ENCODE results near the gene ICA1. TPM values are rescaled to one million over a fixed set of nuclear protein-coding genes. Genes with fewer than 3 reads are reported as not detected.

The ICA1 gene
- total RNA-seq, 1 experiment from 2014 or later, result 15.6 TPM

DNA sequence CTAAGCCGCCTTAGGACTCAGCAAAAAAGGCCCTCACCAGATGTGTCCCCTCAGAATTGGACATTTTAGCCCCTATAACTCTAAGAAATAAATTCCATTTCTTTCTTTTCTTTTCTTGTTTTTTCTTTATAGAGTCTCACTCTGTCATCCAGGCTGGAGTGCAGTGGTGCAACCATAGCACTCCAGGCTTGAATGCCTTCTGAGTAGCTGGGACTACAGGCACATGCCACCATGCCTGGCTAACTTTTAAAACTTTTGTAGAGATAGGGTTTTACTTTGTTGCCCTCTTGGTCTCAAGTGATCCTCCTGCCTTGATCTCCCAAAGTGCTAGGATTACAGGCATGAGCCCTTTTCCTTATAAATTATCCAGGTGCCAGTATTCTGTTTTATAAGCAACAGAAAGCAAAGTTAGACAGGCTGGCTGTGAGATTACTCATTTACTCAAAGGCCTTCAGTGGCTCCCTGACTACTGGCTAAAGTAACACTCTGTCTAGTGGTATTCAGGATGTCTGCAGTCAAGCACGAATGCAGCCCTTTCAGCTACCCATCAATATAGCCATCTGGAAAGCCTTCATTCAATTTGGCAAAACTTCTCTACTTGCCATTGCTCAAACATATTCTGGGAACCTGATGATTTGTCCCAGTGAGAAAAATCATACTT lies 128.6 kb downstream of the ICA1 start:
- DNase-seq (ENCODE audit: low spot score), result no peak

DNA sequence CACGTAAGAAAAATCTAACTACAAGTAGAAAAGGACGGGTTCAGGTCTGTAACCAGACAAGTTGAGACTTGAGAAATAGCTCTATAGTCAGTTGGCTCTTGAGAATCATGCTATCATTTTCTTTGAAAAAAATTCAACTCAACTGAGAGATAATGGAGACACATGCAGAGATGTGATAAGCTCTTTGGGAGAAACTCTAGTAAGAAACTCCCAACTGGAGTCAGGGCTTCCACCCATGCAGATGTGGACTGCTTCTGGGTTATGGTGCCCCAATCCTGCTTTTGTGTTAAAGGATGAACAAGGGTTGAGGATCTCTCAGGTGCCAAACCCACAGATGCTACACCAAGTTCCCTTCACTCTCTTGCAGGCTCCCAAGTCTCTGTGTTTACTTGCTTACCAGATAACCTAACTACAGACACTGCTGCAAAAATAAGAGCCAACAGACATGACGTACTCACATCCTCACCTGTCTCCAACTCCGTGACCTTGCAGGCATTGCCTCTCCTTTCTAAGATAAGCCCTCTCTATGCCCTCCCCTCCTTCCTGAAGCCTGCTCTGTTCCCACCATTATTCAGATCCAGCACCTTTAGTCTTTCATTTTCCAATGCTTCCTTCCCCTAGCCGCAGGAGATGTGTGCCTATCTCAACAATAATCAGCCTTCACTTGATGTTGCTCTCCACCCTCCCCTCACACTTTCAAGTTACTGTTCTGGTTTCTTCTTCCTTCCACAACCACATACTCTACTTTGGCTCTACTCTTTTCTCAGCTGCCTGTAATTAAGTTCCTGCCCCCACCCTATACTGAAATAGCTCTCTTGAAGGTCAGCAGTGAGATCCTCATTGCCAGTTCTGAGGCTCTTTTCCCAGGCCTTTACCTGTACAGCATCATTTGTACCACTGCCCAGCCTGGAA lies 130.0 kb downstream of the ICA1 start:
- no peak for DNase-seq (ENCODE audit: low spot score)

DNA sequence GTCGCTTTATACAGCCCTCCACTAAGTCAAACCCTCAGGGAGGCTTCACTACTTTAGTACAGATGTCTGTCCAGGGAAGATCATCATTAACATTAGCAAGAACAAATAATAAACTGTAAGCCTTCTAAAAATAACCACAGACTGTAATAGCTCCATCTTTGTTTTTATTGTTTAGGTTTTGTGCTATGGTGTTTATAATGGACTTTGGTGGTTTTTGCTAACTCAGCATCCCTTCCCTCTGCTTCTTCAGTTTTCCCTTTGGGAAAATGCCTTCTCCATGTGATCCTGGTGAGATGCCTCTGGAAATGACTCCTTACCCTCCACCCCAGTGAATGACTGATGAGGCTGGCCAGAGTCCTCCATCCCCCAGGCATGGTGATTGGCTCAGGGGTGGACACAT lies 131.3 kb downstream of the ICA1 start:
- DNase-seq (ENCODE audit: low spot score), result no peak

DNA sequence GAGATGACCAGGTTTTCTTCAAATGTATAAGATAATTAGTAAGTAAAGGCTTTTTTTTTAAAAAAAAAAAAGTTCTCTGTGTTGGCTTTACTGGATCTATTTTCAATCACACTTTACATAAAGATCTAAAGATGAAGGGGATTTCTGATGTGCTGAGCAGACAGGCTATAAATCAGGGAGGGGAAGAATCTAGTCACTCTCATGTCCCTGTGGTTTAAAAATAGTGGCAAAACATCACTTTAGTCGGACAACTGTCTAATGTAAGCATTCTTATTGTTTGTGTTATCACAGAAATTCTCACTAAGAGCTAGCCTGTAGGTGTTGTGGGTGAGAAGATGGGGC lies 132.7 kb downstream of the ICA1 start:
- DNase-seq (ENCODE audit: low spot score), result no peak

DNA sequence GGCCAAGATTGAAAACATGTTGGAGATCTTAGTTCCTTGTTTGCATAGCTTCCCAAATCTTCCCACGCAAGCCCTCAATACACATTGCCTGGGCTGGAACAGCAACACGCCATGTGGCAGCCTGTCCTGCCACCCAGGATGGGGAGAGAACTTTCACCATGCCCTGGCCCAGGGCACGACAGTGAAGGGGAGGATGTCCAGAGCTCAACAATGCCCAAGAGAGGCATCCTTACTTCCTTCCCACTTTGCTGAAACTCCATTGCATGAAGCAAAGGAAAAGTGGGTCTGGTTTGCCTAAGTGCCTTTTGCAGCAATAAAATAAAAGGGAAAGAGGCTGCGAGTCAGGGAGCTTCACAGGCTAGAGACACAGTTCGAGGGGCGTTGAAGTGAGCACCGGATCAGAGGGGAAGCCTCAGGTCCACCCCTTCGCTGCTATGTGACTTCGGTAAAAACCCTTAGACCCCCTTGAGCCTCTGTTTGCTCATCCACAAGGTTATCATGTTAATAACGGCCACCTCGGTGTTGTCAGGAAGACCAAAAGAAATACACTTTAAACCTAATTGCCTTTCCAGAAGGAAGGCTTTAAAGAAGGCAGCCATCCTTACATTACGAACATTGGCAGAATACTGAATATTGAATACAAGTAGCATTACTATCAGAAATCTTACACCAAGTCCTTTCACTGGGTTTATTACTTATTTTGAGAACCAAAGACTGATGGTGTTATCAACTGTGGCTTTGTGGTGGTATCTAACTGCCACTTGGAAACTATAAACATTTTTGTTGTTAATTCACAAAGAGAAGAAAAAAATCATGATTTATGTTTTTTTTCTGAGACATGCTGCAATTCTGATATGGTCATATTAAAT lies 133.3 kb downstream of the ICA1 start:
- no peak for DNase-seq (ENCODE audit: low spot score)

DNA sequence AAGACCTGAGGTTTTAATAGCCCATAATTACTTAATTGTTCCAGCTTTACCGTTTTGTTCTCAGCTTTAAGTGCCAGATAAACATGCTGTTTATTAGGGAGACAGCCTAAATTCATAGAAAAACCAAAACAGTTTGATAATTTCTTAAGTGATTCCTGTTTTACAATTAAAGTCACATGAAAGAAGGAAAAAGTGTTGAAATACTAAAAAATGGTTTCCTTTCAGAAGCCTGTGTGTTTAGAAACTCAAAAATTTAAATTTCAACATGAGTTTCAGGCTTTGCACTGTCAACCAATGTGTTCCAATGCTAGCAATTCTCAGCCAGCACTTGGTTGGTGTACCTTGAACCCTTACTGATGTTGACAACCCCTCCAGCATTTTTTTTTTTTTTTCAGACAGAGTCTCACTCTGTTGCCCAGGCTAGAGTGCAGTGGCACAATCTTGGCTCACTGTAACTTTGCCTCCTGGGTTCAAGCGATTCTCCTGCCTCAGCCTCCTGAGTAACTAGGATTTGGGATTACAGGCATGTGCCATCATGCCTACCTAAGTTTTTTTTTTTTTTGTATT lies 135.3 kb downstream of the ICA1 start:
- no peak for DNase-seq (ENCODE audit: low spot score)

DNA sequence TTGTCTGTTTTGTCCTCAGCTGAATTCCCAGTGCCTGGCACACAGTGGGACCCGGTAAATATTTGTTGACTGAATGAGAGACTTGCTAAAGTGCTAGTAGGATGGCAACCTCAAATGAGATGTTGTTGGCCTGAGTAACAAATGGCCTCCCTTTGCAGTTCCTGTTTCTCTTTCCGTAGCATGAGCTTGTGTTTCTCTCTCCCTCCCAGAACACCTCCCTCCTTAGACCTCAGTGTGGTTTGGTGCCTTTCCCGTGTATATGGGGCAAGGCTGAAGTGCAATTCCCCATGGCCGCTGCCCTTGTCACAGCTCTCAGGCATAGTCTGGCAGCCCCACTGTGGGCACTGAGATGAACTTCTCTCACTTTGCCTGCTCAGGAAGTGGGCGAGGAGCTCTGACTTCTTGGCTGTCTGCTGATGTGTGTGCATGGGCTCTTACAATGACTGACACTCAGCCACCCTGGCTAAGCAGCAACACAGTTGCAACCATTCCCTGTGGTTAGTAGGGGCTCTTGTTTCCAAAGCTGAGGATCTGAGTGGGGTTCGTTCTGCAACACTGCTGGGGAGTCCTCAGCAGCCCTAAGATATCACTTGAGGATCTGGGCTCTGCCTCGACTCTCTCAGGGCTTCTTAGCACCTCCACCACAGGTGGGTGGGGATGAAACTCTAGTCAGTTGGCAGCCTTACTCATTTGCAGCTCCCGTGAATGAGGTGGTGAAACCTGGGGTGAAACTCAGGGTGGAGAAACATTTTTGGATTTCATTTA lies 136.1 kb downstream of the ICA1 start:
- no peak for DNase-seq (ENCODE audit: low spot score)

DNA sequence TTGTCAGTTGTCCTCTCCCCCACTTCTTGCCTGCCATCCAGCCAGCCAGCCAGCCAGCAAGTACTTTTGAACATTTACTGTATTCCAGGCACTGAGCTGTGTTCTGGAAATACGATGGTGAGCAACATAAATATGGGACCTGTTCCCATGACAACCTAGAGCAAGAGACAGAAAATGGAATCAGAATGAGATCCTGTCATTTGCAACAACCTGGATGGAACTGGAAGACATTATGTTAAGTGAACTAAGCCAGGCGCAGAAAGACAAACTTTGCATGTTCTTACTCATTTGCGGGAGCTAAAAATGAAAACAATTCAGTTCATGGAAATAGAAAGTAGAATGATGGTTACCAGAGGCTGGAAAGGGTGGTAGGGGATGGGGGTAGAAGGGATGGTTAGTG lies 140.7 kb downstream of the ICA1 start:
- no peak for DNase-seq (ENCODE audit: low spot score)

DNA sequence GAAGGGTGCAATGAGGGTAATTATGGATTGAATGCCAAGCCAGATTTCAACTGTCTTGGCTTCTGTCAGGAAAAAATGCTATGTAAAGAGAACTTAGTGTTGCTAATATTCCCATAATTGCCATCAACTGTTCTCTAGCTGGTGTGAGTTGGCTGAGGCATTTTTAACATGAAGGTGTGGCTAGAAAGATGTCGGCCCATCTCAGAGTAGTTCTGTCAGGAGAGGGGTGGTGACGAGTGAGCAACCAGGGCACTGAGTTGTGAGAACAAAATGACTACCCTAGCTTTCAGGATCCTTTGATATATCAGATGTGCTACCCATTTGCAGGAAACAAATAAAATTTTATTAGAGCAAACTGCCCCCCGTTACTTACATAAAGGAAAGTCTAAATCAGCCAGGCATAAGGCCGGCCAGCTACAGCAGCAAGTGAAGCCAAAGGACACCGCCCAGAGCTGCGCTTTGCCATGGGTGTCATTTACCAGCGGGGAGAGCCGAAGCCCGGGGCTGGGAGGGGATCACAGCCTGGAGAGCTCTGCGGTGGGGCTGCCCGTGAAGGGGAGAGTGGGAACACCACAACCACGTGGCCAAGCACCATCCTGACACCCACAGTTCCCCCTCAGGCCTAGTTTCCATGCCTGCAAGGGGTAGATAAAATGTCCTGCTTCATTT lies 141.4 kb downstream of the ICA1 start:
- DNase-seq (ENCODE audit: low spot score), result no peak

DNA sequence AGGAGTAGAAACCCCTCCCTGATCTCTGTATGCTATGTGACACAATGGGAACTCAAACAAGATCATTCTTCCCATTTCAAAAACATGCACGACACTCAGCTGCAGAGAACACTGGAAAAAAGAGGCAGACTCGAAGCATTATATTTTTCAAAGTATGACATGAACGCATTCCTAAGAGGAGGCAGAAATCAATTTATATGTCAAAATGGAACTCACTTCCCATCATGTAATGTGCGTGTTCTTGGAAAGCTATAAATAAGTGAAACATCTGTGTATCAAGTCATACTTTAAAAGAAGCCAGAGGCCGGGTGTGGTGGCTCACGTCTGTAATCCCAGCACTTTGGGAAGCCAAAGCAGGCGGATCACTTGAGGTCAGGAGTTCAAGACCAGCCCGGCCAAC lies 142.7 kb downstream of the ICA1 start:
- no peak for DNase-seq (ENCODE audit: low spot score)

DNA sequence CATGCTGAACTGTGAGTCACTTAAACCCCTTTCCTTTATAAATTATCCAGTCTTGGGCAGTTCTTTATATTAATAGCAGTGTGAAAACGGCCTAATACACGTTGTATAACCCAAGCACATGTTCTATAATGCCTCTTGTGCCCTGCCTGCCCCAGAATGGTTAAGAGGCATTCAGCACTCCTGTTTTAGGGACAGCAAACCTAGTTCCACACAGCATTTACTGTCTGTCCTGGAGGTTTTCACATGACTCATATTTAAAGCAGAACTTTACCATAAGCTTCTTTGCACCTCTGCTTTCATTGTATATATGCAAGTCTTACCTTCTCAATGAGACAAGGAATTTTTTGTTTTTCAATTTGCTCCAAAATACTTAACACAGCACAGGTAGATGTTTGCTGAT lies 144.8 kb downstream of the ICA1 start:
- no peak for DNase-seq (ENCODE audit: low spot score)

DNA sequence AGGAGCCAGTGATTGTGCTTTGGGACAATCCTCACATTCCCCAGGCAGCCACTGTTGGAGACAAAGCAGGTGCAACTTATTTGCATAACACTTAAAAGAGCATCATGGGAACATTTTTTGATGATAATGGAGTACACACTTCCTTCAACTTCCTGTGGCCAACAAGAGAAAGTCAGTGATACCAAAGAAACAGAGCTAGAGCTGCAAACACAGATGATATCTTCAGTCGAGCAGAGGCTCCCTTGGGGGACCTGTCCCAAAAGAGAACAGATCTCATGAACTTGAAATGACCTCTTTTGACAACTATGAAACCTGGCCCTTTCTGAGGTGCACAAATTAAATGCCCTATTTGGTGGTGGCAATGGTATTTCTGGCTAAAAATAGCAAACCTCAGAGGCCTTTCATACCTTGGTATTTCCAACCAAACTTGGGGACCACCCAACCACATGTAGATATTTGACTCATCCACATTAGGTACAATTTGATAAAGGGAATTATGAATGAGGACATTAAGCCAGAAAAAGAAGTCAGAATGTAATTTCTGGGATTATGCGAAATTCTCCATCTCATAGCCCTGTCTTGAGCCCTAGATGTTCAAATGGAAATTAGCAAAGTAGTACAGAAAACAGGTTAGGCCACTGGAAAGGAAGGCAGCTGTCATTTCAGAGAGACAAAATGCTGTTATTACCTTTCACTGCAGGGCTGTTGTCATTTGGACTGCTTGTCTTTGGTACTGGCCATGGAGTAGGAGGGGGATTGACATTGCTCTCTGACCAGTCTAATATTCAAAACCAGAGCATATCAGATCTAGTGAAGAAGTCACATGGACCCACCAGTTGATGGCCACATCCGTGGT lies 146.2 kb downstream of the ICA1 start:
- DNase-seq (ENCODE audit: low spot score), result no peak

DNA sequence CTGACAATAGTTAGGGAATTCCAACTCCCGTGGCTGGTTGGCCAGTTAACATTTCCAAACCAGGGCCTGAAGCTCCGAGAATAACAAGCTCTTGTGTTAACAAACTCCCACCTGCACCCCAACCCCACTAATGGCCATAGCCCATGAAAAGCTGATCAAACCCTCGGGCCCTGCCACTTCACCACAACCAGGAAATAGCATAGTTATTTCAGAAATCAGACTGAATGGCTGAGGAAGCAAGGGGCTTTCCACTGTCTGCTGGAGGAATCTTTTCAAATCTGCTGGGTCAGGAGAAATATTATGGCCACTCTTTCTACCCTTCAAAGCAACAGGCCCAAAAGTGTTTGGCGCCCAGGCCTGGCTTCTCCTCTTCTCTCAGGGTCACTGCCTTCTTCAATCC lies 147.8 kb downstream of the ICA1 start:
- no peak for DNase-seq (ENCODE audit: low spot score)

DNA sequence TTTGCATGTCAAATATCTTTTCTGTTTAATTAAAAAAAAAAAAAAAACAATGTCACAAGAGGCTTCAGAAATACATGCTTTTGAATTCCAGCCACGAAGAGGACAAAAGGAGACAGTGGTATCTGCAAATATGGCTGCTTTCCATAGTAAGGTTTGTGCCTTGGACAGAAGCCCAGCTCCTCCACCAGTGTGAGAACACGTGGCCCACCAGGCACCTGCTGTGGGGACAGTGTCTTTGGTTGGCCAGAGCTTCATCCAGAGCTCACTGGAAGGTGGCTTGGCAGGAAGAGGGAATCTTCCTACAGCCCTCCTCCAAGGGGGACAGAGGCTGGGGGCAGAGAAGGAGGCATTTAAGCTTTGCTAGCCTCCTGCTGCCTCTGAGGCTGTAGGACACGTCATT lies 148.8 kb downstream of the ICA1 start:
- no peak for DNase-seq (ENCODE audit: low spot score)

DNA sequence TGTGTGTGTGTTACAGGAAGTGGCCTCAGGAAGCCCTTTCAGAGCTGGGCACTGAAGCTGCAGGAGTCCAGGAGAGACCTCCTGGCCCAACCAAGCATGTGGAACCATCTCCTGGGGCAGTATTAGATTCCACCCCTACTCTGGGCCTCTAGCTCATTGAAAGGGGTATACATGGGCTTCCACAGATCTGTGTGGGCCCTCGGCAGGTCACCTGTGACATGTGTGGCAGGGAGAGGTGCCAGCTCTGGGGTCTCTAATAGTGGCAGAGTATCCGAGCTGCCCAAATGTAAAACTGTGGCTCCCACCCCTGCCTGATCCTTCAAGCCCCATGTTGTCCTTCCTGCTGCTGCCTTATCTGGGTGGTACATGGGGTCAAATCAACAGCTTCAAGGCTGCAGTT lies 149.3 kb downstream of the ICA1 start:
- DNase-seq (ENCODE audit: low spot score), result no peak

DNA sequence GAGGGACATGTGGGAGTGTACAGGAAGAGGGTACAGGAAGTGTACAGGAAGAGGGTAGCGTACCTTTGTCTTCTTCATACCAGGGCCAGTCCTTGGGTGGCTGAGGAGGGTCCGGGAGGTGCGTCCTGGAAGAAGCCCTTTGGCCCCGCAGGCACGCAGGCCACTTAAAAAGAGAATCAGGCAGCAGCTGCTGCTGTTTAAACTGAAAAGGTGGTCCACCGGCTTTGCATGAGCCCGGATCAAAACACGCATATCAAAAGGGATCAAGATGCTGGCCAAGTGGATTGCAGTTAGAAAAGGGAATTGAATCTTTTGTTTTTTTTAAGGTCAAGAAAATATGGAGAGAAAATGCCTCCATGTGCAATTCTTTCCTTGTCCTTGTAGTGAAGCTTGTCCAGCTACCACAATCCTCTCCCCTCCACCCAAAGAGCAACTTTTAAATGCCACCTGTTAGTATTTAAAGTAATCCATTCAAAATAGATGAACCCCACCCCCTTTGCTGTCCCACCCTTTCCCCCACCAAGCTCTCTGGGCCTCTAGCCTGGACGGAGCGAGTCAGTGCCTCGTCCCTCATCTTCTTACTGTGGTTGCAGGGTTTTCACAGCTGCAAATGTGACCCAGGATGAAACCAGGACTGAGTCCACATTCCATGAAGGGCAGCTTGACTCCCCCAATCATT lies 150.5 kb downstream of the ICA1 start:
- DNase-seq (ENCODE audit: low spot score), result no peak

DNA sequence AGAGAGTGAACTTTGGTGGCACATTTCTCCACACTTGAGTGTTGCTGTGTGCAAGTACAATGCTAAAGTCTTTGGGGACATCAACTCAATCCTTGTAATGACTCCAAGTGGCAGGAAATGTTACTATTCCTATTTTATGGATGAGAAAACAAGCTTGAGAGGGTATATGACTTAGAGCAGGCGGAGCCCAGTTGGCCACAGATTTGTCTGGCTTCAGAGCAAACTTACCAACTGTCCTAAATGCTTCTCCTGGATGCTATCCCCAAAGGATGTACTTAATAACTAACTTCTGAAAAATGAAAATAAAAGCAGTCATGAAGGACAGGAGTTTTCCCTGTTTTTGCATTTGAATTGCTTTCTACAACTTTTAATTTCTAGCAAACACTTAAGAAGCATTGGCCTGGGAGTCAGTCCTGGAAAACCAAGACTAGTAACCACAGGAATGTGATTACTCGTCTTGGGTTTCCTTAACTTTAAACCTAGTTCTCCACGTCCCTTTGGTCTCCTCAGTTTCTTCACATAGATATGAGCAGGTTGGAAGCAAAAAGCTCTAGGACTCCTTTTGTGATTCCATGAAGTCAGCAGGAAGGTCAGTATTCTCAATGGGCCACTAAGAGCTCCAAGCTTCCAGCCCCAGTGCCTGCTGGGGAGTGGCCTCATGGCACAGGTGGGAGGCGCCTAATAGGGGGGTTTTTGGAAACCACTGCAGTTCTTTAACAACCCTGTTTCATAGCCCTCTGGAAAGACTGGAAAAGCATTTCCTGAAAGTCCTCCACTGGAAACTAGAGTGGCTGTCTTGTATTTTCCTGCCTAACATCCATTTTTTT lies 152.6 kb downstream of the ICA1 start:
- peak; percentile 16 for DNase-seq (ENCODE audit: low spot score)

DNA sequence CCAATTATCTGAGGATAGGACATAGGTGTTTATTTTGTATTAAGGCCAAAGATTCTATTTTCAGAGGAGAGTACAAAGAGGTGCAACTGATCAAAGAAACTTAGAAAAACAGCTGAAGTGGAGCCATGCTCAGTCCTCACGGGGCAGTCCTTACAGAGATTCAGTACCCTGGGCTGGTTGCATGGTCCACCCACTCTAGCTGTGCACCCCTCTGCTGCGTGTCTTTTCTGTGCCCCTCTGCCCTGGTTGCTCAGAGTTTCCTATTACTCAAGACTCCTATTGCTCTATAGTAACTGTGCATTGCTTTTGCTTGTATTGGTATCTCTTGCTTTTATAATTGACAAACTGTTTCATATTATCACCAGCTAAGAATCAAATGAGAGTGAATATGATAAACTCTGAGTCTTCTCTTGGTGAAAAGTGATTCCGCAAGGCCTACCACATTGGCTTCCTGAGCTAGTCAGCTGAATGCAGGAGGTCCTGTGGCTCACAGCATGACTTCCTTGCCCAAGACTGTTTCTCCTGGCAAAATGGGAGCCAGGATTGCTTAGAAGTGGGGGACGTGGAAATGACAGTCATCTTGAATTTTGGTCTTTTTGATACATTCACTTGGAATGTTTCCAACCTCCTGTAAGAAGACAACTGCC lies 156.4 kb downstream of the ICA1 start:
- DNase-seq (ENCODE audit: low spot score), result no peak

Measured in HT-29 (cell line).